Skeletal muscle satellite cell (primary cell): ENCODE results near the gene DISC1. TPM values are rescaled to one million over a fixed set of nuclear protein-coding genes. Genes with fewer than 3 reads are reported as not detected.

Source experiments
- H3K27me3 ChIP-seq: 2 replicates; pipeline ENCODE4 v1.7.0; 2013; ENCODE audit warnings: low read length; ENCODE audit not compliant: control insufficient read depth, insufficient read depth
- H3K36me3 ChIP-seq: 2 replicates; pipeline ENCODE4 v1.7.0; 2013; ENCODE audit warnings: mild to moderate bottlenecking, control low read depth, low read length; ENCODE audit not compliant: insufficient read depth
- H3K4me1 ChIP-seq: 2 replicates; pipeline ENCODE4 v1.7.0; 2013; ENCODE audit warnings: low read length; ENCODE audit not compliant: control insufficient read depth, insufficient read depth
- H3K4me2 ChIP-seq: 2 replicates; pipeline ENCODE4 v1.7.0; 2013; ENCODE audit warnings: mild to moderate bottlenecking, low read length
- H3K4me3 ChIP-seq: 2 replicates; pipeline ENCODE4 v1.7.0; 2013; ENCODE audit warnings: low read length
- H3K9ac ChIP-seq: 2 replicates; pipeline ENCODE4 v1.7.0; 2013; ENCODE audit warnings: mild to moderate bottlenecking, low read depth, low read length, moderate library complexity
- H3K9me3 ChIP-seq: replicated peaks from 2 replicates; pipeline ENCODE4 v1.7.0; 2013; ENCODE audit warnings: mild to moderate bottlenecking, control low read depth, low read length
- small RNA-seq: library from RNA; depleted of rRNA; stranded (forward); fragments of <200 nt; gene quantifications from one replicate; pipeline ENCODE3, GENCODE V24; 2012

DISC1 gene

DNA sequence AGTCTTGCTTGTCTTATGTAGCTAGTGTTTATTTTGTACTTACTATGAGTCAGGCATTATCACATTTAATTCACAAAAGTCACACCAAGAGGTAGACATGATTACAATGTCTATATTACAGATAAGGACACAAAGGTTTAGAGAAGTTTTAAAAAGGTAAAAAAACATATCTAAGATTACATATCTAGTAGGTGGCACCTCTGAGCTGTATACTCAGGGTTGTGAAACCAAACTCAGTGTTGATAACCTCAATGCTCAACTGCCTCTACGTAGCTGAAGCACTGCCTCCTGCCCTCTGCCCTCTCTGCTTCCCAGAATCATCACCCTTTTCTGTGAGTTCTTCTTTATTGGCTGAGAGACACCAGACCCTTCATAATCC lies 431.3 kb downstream of the DISC1 start:
- Histone ChIP-seq H3K4me3 (no peak overlapping the region), H3K9ac (no peak overlapping the region), H3K27me3 (no peaks in the 10 kb centered on the region), H3K36me3 (no peaks in the 10 kb centered on the region), H3K4me2 (no peak overlapping the region), H3K9me3 (no peaks in the 10 kb centered on the region), H3K4me1 (no peaks in the 10 kb centered on the region)

DNA sequence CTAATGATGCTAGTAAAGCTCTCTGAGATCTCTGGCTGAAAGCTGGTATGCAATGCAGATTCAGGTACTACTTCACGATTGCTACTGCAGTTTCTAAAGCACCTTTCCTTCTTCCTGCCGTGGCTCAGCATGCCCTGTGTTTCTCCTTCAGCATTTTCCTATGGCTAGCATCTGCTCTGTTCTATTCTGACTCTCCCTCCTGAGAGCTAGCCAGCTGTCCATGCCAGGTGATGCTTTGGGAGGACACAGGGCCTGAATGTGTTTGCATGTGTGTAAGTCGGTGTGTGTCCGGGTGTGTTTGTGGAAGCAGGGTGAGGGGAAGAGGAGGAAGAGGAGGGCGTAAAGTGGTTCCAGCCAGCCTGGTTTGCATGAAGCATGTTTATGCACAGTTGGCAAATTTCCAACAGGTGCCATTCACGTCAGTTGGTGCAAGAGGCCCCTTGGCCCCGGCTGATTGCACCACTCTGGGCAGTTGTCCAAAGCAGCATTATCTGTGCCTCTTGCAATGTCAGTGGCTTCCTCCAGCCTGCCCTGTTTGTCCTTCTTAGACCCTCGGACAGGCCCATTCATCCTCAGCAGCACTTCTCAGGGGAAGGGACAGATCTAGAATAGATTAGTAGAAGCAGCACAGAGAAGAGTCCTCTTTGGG lies 433.3 kb downstream of the DISC1 start:
- Histone ChIP-seq H3K9me3 (no peaks in the 10 kb centered on the region), H3K9ac (no peak overlapping the region), H3K36me3 (no peaks in the 10 kb centered on the region), H3K4me1 (no peaks in the 10 kb centered on the region), H3K27me3 (no peaks in the 10 kb centered on the region), H3K4me3 (no peak overlapping the region), H3K4me2 (no peak overlapping the region)

DNA sequence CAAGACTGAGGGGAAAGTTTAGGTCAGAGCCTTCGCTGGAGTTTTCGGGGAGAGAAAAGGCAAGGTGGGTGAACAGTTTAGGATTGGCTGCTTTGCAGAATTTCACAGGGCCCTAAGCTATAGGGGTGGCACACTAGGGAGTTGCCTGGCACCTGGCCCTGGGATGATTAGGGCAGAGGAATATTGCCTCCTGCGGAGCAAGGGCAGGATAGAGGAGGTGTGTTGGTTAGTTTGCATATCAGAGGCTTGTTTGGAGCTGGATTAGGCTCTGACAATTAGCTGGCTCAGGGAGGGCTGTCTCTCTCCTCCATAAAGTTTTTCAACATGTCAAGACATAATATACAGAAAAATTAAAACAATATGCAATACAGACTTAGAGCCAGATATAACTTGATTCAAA lies 436.4 kb downstream of the DISC1 start:
- no peak overlapping the region for H3K9ac ChIP-seq

DNA sequence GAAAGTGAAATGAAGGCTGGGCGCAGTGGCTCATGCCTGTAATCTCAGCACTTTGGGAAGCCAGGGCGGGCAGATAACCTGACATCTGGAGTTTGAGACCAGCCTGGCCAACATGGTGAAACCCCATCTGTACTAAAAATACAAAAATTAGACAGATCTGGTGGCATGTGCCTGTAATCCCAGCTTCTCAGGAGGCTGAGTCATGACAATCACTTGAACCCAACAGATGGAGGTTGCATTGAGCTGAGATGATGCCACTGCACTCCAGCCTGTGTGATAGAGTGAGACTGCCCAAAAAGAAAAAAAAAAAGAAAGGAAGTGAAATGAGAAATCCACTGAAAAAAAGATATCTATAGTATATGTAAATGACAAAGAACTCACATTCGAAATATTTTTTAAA lies 439.9 kb downstream of the DISC1 start:
- H3K9ac ChIP-seq: no peak overlapping the region
- H3K4me1 ChIP-seq: no peaks in the 10 kb centered on the region
- no peaks in the 10 kb centered on the region for H3K9me3 ChIP-seq
- no peak overlapping the region for H3K4me2 ChIP-seq
- H3K27me3 ChIP-seq: no peaks in the 10 kb centered on the region
- H3K4me3 ChIP-seq: no peak overlapping the region
- no peaks in the 10 kb centered on the region for H3K36me3 ChIP-seq

More for the DNA sequence above, 436.4 kb downstream of the DISC1 start:
- H3K27me3 ChIP-seq: no peaks in the 10 kb centered on the region
- H3K4me3 ChIP-seq: no peak overlapping the region
- no peaks in the 10 kb centered on the region for H3K9me3 ChIP-seq
- no peak overlapping the region for H3K4me2 ChIP-seq
- no peaks in the 10 kb centered on the region for H3K4me1 ChIP-seq
- H3K36me3 ChIP-seq: no peaks in the 10 kb centered on the region

DNA sequence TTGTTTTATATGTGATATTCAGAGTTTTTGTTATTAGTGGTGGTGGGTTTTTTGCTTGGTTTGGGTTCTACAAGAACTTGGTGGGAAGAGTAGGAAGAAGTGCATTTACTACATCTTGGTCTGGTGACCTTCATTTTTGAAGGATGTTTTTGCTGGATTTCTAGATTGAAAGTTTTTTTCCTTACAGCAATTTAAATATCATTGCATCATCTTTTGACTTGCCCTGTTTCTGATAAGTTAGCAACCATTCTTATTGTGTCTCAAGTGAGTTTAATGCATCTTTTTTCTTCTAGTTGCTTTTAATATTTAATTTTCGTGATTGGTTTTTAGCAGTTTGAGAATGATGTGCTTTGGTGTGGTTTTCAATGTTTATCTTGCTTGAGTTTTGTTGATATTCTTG lies 447.7 kb downstream of the DISC1 start:
- no peaks in the 10 kb centered on the region for H3K4me1 ChIP-seq
- no peak overlapping the region for H3K4me3 ChIP-seq
- no peak overlapping the region for H3K9ac ChIP-seq
- H3K4me2 ChIP-seq: no peak overlapping the region
- no peaks in the 10 kb centered on the region for H3K9me3 ChIP-seq
- no peaks in the 10 kb centered on the region for H3K36me3 ChIP-seq
- H3K27me3 ChIP-seq: no peaks in the 10 kb centered on the region

DNA sequence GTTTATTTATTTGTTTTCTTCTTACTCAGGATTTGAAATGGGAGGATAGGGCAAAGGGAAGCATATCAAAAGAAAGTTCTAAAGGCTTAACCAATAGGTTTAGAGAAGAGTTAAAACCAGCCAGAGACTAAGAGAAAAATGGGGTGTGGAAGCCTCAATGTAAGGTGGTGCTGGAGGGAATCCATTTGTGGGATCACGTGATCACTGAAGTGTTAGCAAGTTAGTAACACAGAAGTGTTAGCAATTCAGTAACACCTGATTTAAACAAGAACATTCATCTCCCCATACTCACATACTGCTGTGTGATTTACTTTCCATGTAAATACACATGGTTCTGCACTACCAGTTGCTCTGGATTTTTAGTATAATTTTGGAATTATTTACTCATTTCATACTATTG lies 451.2 kb downstream of the DISC1 start:
- Histone ChIP-seq H3K4me3 (no peak overlapping the region), H3K36me3 (no peaks in the 10 kb centered on the region), H3K9ac (no peak overlapping the region), H3K4me2 (no peak overlapping the region), H3K9me3 (no peaks in the 10 kb centered on the region), H3K27me3 (no peaks in the 10 kb centered on the region), H3K4me1 (no peaks in the 10 kb centered on the region)

DNA sequence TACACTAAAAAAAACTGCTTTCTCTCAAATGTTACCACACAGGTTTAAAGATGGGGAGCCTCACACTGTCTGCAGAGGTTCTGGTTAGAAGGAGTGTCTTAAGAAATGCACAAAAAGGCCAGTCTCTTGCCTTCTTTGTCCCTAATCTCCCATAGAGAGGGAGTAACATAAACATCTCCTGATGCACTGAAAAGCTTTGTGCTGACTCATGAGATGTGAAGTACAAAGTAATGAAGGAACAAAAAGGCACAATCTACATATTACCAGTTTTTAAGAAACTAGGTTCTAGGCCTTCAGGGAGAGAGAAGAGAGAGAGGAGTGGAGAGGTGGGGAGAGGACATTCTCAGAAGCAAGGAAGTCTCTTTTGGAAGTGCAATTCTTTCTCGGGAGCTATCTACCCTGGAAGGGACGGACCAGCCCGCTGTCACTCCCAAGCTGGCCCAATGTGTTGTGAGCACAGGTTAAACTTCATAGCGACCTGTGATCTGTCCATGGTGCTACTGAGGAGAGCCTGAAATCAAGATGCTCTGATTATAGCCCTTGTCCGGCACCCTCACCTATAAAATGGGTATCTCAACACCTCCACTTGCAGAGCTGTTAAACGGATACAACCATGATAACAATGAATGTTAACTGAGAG lies 458.1 kb downstream of the DISC1 start:
- Histone ChIP-seq H3K9ac (no peak overlapping the region), H3K4me1 (no peaks in the 10 kb centered on the region), H3K27me3 (no peaks in the 10 kb centered on the region), H3K36me3 (no peaks in the 10 kb centered on the region), H3K4me3 (no peak overlapping the region), H3K9me3 (no peaks in the 10 kb centered on the region), H3K4me2 (no peak overlapping the region)

DNA sequence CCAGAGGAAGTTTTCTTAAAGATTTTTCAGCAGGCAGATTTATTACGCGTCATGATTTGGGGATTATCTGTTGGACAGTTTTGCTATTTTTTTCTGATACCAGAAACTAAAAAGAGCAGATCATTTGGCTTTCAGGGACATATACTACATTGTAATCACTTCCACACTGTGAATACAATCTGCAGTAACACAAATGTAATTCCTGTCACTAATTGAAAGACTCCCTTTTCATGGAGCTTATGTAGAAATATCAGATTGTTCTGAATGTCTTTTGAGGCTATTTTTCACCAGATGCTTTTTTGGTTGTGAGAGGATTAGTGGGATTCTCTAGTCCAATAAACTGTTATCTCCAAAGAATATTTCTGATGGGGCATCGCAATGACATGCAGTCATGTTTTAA lies 464.2 kb downstream of the DISC1 start:
- H3K4me2 ChIP-seq: peak overlapping the region; percentile 45
- H3K4me1 ChIP-seq: peaks cover 10% of the 10 kb centered on the region
- H3K36me3 ChIP-seq: no peaks in the 10 kb centered on the region
- H3K4me3 ChIP-seq: no peak overlapping the region
- no peak overlapping the region for H3K9ac ChIP-seq
- no peaks in the 10 kb centered on the region for H3K27me3 ChIP-seq
- no peaks in the 10 kb centered on the region for H3K9me3 ChIP-seq

Small RNA genes within 50 kb of the gene (small RNA-seq; reads per million reads assigned to genes)
- gene RF02102 (not detected), gene RNU5A-5P (not detected)
